ENCODE measurements around the gene CHN1.

The CHN1 gene

DNA sequence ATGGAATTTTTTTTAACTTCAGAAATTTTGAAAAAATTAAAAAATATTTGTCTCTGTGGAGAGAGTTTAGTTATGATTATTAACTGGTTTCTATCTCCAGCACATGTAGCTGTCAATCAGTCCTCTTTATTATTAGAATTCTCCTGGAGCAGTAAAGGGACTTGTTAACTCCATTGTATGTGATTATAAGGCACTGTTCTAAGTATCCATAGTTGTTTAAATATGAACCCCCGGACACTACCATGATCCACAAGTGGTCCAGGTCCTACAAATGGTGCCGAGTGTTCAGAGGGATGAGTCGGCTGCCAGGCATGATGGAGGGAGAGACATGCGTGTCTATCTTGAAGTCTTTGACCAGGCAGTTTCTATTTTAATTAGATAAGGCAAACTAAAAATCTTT lies 241.4 kb downstream of the CHN1 start:
- no peak overlapping the region for H3K4me3 ChIP-seq (ENCODE audit: low read depth, low read length)
- DNase-seq (ENCODE audit: low read depth): no peak
- TF ChIP-seq, protein P1, sequence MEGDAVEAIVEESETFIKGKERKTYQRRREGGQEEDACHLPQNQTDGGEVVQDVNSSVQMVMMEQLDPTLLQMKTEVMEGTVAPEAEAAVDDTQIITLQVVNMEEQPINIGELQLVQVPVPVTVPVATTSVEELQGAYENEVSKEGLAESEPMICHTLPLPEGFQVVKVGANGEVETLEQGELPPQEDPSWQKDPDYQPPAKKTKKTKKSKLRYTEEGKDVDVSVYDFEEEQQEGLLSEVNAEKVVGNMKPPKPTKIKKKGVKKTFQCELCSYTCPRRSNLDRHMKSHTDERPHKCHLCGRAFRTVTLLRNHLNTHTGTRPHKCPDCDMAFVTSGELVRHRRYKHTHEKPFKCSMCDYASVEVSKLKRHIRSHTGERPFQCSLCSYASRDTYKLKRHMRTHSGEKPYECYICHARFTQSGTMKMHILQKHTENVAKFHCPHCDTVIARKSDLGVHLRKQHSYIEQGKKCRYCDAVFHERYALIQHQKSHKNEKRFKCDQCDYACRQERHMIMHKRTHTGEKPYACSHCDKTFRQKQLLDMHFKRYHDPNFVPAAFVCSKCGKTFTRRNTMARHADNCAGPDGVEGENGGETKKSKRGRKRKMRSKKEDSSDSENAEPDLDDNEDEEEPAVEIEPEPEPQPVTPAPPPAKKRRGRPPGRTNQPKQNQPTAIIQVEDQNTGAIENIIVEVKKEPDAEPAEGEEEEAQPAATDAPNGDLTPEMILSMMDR (conservative IDR thresholded peaks at IDR 0.05; ENCODE audit: low read depth, low read length): no peak

DNA sequence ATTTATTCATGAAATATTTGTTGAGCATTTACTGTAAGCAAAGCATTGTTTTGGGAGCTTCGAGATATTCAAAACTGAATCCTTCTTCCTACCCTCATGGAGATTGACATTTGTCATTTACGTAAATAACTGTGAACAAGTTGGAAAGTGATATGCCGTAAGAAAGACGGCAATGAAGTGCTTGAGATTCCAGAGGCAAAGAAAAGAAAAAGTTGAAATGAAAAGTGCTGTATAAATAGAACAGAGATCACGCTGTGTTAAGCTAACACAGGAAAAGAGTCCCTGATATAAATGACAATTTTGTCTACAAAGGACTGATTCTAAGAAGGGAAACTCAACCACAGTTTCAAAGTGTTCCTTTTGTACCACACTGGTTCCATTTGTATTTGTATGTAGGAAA lies 242.7 kb downstream of the CHN1 start:
- H3K4me3 ChIP-seq (ENCODE audit: low read depth, low read length): no peak overlapping the region
- TF ChIP-seq, protein P1 (conservative IDR thresholded peaks at IDR 0.05; ENCODE audit: low read depth, low read length): no peak
- peak; percentile 30 for DNase-seq (ENCODE audit: low read depth)

DNA sequence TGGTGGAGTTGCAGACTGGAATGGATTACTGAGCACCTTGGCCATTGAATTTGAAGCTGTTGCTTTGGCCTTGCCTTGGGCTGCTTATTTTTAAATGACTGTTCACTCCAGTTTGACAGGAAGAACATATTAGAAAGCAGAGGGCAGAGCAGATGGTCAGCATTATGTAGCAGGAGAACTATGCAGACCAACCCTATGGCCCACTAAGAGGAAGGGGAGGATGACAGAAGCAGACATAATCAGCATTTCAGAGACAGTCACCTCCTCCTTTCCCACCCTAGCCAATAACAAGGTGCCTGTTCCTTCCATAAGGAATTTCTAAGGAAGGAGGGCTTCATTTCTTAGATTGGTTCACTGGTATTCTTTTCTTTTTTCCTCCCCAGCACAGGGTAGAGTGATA lies 243.3 kb downstream of the CHN1 start:
- DNase-seq (ENCODE audit: low read depth): peak; percentile 65
- TF ChIP-seq, protein P1 (conservative IDR thresholded peaks at IDR 0.05; ENCODE audit: low read depth, low read length): no peak
- H3K4me3 ChIP-seq (ENCODE audit: low read depth, low read length): no peak overlapping the region

DNA sequence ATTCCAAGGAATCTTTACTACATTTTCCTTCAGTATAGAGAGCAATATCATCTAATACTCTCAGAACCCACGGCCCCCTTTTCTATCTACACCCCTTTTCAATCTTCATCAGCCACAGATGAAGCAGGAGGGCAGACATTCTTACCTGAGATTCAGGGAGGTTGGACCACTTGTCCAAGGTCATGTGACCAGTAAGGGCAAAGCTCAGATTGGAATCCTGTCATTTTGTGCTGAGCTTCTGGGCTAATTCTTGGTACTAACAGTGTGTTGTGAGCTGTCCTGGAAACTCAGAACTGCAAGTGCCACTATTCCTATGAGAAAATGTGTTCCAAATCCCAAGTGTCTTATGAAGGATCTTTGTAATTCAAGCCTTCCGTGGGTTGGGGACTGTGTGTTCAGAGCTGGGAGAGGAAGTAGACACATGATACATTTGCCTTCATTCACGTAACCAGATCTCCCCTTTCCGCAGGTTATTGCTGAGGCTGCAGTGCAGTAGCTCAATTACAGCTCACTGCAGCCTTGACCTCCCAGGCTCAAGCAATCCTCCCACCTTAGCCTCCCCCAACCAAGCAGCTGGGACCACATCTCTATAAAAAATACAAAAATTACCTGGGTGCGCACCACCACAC lies 244.2 kb downstream of the CHN1 start:
- TF ChIP-seq, protein P1 (conservative IDR thresholded peaks at IDR 0.05; ENCODE audit: low read depth, low read length): no peak
- H3K4me3 ChIP-seq (ENCODE audit: low read depth, low read length): no peak overlapping the region
- DNase-seq (ENCODE audit: low read depth): no peak

DNA sequence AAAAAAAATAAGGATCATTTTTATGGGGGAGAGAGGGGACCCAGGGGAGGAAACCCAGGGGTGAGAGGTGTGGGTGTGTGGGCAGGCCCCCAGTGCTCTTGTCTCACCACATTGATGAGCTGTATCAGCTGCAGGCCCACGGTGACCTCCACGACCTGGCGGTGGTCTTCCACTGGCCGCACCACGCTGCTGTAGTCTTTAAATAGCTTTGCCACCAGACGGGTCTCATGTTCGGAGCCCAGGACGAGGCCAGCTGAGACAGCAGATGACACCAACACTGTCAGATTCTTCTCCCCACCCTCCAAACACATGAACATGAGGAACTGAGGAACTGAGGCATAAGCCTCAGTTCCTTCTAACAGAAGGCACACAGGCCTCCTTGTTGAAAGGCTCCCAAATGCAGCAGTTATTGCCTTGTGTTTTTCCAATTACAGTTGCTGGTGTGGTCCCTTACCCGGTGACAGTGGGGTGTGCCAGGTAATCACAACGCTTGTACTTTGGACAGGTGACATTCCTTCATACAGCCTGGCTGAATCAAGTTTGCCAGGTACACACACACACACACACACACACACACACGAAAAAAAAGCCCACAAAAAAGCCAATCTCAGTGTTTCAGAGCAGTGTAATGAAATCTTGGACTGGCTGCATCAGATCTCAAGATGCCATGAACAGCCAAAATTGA lies 245.7 kb downstream of the CHN1 start:
- TF ChIP-seq, protein P1 (conservative IDR thresholded peaks at IDR 0.05; ENCODE audit: low read depth, low read length): no peak

DNA sequence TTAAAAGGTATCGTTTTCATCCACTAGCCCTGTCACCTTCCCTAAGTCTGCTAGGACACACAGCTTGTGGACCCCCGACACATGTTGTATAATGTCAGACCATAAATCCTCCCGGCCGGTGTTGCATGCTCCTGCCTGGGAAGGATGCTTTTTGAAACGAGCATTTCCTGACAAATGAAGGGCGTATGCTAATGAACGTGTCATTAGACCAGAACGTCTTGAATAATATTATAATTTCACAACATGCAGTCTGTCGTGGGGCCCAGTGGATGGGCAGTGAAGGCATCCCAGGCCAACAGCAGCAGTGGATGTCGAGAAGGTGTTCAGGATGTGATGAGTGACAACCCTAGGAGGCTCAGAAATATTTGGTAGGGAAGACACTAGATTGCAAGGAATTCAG lies 248.4 kb downstream of the CHN1 start:
- no peak for DNase-seq (ENCODE audit: low read depth)
- H3K4me3 ChIP-seq (ENCODE audit: low read depth, low read length): no peak overlapping the region
- TF ChIP-seq, protein P1 (conservative IDR thresholded peaks at IDR 0.05; ENCODE audit: low read depth, low read length): no peak

More for the DNA sequence above, 245.7 kb downstream of the CHN1 start:
- DNase-seq (ENCODE audit: low read depth): no peak
- H3K4me3 ChIP-seq (ENCODE audit: low read depth, low read length): no peak overlapping the region
